DMS114 treated with DMSO at 0.1 percent for 48 hours (cell line): ENCODE data around the gene FCER1G.

Experiments
- DNase-seq: peaks from one replicate; lab custom pipeline; 2025; ENCODE audit not compliant: unreplicated experiment; lab: John Stamatoyannopoulos, UW

FCER1G gene

GRCh38 chr1:161215076-161215475, at the start of gene FCER1G:
Gene FCER1G, plus strand, starts transcription at chr1:161215295. Its CDS starts 27 bp downstream, at chr1:161215322.
- DNase-seq, result no peak

- DNase-seq, result peak; percentile 100
Observed at GRCh38 chr1:161165742-161166668, 49.1 kb upstream of the FCER1G start, which contains the start of gene PPOX. Gene PPOX, plus strand, starts transcription at chr1:161166426. Its CDS starts 422 bp downstream, at chr1:161166848.

GRCh38 chr1:161166669-161167548, 48.2 kb upstream of the FCER1G start:
- DNase-seq, result no peak

- DNase-seq, result no peak
Observed at GRCh38 chr1:161168906-161169305, 46.2 kb upstream of the FCER1G start.

- DNase-seq, result no peak
Observed at GRCh38 chr1:161171191-161171590, 43.9 kb upstream of the FCER1G start.

- no peak for DNase-seq
Observed at GRCh38 chr1:161171696-161172095, 43.4 kb upstream of the FCER1G start.

GRCh38 chr1:161172349-161172748, 42.7 kb upstream of the FCER1G start:
- DNase-seq, result no peak

- no peak for DNase-seq
Observed at GRCh38 chr1:161172776-161173376, 42.2 kb upstream of the FCER1G start.

GRCh38 chr1:161173711-161174110, 41.4 kb upstream of the FCER1G start:
- DNase-seq, result no peak

GRCh38 chr1:161174911-161175310, 40.2 kb upstream of the FCER1G start:
- no peak for DNase-seq

GRCh38 chr1:161175771-161176453, 39.2 kb upstream of the FCER1G start:
- DNase-seq, result no peak

GRCh38 chr1:161176468-161177111, 38.5 kb upstream of the FCER1G start:
- DNase-seq, result no peak

- DNase-seq, result peak; percentile 84
Observed at GRCh38 chr1:161177112-161177935, 37.8 kb upstream of the FCER1G start, which contains the start of gene B4GALT3. Gene B4GALT3, minus strand, starts transcription at chr1:161177507. Its CDS starts 1,447 bp downstream, at chr1:161176060.

- no peak for DNase-seq
Observed at GRCh38 chr1:161177936-161178244, 37.2 kb upstream of the FCER1G start.

GRCh38 chr1:161179698-161180097, 35.4 kb upstream of the FCER1G start:
- no peak for DNase-seq

GRCh38 chr1:161180639-161181038, 34.5 kb upstream of the FCER1G start:
- peak; percentile 49 for DNase-seq

- DNase-seq, result no peak
Observed at GRCh38 chr1:161182214-161182613, 32.9 kb upstream of the FCER1G start.

GRCh38 chr1:161185282-161185682, 29.8 kb upstream of the FCER1G start:
- DNase-seq, result no peak

- DNase-seq, result no peak
Observed at GRCh38 chr1:161185732-161186311, 29.3 kb upstream of the FCER1G start.
